Small intestine (tissue), 7 donors: ENCODE data around the gene ALOX12. TPM values are rescaled to one million over a fixed set of nuclear protein-coding genes. Genes with fewer than 3 reads are reported as not detected.
"Not testable (repeated sequence)": the region's sequence is repeated elsewhere in the genome, so short reads cannot be mapped to it uniquely, and the experiment has no call there.

Source experiments
- DNase-seq, 2 donors: peaks; one replicate each; pipeline versions ENCODE4 v3.0.0 to v3.0.0-alpha.2; 2013
- FAIRE-seq: peaks from 2 replicates; lab custom pipeline; 2012; peaks lifted over from hg19 to GRCh38; lab: Jason Lieb, UNC
- H3K27ac ChIP-seq, 3 donors: one replicate each; pipeline ENCODE4 v1.5.1; 2013; ENCODE audit warnings: low read length in 2 of 3, mild to moderate bottlenecking in 2 of 3, control low read depth in 1 of 3, inconsistent platforms in 1 of 3, low read depth in 1 of 3, moderate library complexity in 1 of 3
- H3K27me3 ChIP-seq, 3 donors: one replicate each; pipeline ENCODE4 v1.6.1; 2013; ENCODE audit warnings: low read length in 3 of 3, inconsistent platforms in 1 of 3; ENCODE audit not compliant: control insufficient read depth in 3 of 3, insufficient read depth in 3 of 3
- H3K36me3 ChIP-seq, 3 donors: one replicate each; pipeline ENCODE4 v1.6.1; 2013; ENCODE audit warnings: low read length in 3 of 3, inconsistent platforms in 1 of 3, low read depth in 1 of 3, mild to moderate bottlenecking in 1 of 3, moderate library complexity in 1 of 3; ENCODE audit not compliant: control insufficient read depth in 3 of 3, insufficient read depth in 2 of 3
- H3K4me1 ChIP-seq, 3 donors: one replicate each; pipeline ENCODE4 v1.6.1; 2013; ENCODE audit warnings: low read length in 2 of 3, inconsistent platforms in 1 of 3, low read depth in 1 of 3, mild to moderate bottlenecking in 1 of 3, moderate library complexity in 1 of 3; ENCODE audit not compliant: control insufficient read depth in 3 of 3, insufficient read depth in 2 of 3
- H3K4me3 ChIP-seq, 3 donors: one replicate each; pipeline ENCODE4 v1.5.1; 2013; ENCODE audit warnings: low read length in 3 of 3, control low read depth in 1 of 3, inconsistent platforms in 1 of 3, low read depth in 1 of 3, mild to moderate bottlenecking in 1 of 3, moderate library complexity in 1 of 3
- H3K9me3 ChIP-seq, 2 donors: one replicate each; pipeline ENCODE4 v1.6.1; 2013; ENCODE audit warnings: low read depth in 1 of 2, low read length in 1 of 2; ENCODE audit not compliant: control insufficient read depth in 2 of 2, insufficient read depth in 1 of 2
- WGBS, 3 donors: extraction: QIAGEN DNeasy Blood & Tissue Kit; methylation state at CpG; one replicate each; pipeline ENCODE4 v1.1.7; 2013; 5-methylcytosine and 5-hydroxymethylcytosine counted together
- polyA plus RNA-seq, 4 donors: library from polyadenylated mRNA; stranded (reverse) in 3 of 4; unstranded in 1 of 4; fragments of 200-250 nt in 3 of 4; fragments of 120-200 nt in 1 of 4; gene quantifications; one replicate each; pipeline versions ENCODE4 v1.2.1 to v1.2.3, GENCODE V29; 2013
- donor health status: healthy with polysubstance abuse.
- donor health status: control.
- donor health status: control.
- donor health status: Bipolar disorder and iron deficiency.
- donor health status: healthy.

Gene ALOX12
- polyA plus RNA-seq, 4 donors: 0.04 to 1.2 TPM; not detected in 2

GRCh38 chr17:7041607-7042500 is 46.0 kb downstream of the ALOX12 start:
- Histone ChIP-seq H3K36me3 (no peaks in the 10 kb centered on the region), H3K27ac (no peak overlapping the region), H3K9me3 (no peaks in the 10 kb centered on the region), H3K4me3 (peak overlapping the region in 2 of 3 donors; percentile 4 to 33), H3K4me1 (peaks cover 8 to 57% (median 11%) of the 10 kb centered on the region in 3 donors), H3K27me3 (peaks cover 0 to 41% (median 0%) of the 10 kb centered on the region in 3 donors)
- FAIRE-seq (no peak), DNase-seq (no peak)
- 34 to 44% (median 38%) methylated on average over 41 to 43 of the region's 43 CpGs for WGBS, 3 donors

GRCh38 chr17:7042501-7043181 is 46.8 kb downstream of the ALOX12 start:
- H3K27ac ChIP-seq: no peak overlapping the region
- peaks cover 8 to 58% (median 11%) of the 10 kb centered on the region in 3 donors for H3K4me1 ChIP-seq
- peak in 1 of 2 donors; percentile 49 for DNase-seq
- H3K27me3 ChIP-seq: peaks cover 0 to 41% (median 0%) of the 10 kb centered on the region in 3 donors
- no peaks in the 10 kb centered on the region for H3K36me3 ChIP-seq
- FAIRE-seq: no peak
- WGBS, 3 donors: 6 to 10% (median 9%) methylated on average over 41 to 53 of the region's 53 CpGs
- peak overlapping the region in 2 of 3 donors; percentile 4 to 33 for H3K4me3 ChIP-seq
- no peaks in the 10 kb centered on the region for H3K9me3 ChIP-seq

DNA sequence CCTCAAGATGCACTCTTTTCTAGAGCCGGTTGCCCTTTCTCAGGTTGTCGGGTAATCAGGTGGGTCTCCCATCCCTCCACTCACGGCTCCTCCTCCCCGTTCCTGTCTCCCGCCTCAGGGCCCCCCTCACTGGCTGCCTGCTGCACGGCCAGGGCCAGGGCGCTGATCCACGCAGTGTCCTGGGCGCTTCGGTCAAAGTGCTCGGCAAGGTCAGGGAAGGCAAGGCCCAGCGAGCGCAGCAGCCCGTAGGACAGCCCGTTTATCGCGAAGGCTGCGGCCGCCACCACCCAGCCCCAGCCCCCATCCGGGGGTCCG is 47.3 kb downstream of the ALOX12 start:
- peaks cover 0 to 41% (median 0%) of the 10 kb centered on the region in 3 donors for H3K27me3 ChIP-seq
- WGBS, 3 donors: 2 to 4% (median 4%) methylated on average over 19 to 21 of the region's 21 CpGs
- DNase-seq: no peak
- no peaks in the 10 kb centered on the region for H3K36me3 ChIP-seq
- no peak for FAIRE-seq
- H3K4me3 ChIP-seq: peak overlapping the region; percentile 18 to 33 (median 30)
- no peaks in the 10 kb centered on the region for H3K9me3 ChIP-seq
- H3K4me1 ChIP-seq: peaks cover 8 to 56% (median 11%) of the 10 kb centered on the region in 3 donors
- no peak overlapping the region for H3K27ac ChIP-seq

DNA sequence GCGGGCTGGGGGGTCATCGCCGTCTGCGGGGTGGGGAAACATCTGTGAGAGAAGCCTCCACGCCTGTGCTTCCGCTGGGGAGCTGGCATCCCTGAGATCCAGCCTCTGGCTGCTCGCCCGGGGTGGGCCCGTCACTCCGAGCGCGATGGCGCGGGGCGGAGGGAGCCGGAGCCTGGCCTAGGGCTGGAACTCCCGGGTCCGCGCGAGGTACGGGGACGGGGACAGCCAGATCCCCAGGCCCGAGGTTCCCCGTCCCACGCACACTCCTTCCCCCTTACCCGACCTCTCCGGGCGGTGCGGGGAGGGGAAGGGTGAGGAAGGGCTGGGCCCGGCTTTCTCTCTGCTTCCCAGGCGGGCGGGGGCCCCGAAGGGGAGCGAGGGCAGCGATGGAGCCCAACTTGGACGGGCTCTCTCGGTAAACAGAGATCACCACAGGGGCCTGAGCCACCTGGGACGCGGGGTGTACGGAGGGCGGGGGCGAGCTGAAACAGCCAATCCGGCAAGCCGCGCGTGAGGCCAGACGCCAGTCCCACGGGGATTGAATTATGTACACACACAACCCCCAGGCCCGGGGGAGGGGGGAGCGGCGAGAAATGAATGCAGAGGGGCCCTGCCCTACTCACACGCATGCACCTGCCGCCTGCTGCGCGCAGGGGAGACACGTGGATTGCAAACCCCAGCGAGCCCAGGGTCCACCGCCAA is 47.8 kb downstream of the ALOX12 start, which contains the start of gene SLC16A11:
Gene SLC16A11 (minus strand): TSS at position 596 of the 702 bp plus-strand sequence. CDS start 579 bp downstream, at position 17.
- Histone ChIP-seq H3K4me1 (peaks cover 8 to 51% (median 9%) of the 10 kb centered on the region in 3 donors), H3K27me3 (peaks cover 0 to 41% (median 0%) of the 10 kb centered on the region in 3 donors), H3K36me3 (no peaks in the 10 kb centered on the region), H3K4me3 (peak within 1 kb of the TSS; percentile 18 to 33 (median 30)), H3K27ac (peak within 1 kb of the TSS in 1 of 3 donors; percentile 20), H3K9me3 (no peaks in the 10 kb centered on the region)
- WGBS, 3 donors: 2 to 5% (median 2%) methylated on average over 39 to 58 of the region's 58 CpGs
- FAIRE-seq: no peak
- DNase-seq: peak in 1 of 2 donors; percentile 52

DNA sequence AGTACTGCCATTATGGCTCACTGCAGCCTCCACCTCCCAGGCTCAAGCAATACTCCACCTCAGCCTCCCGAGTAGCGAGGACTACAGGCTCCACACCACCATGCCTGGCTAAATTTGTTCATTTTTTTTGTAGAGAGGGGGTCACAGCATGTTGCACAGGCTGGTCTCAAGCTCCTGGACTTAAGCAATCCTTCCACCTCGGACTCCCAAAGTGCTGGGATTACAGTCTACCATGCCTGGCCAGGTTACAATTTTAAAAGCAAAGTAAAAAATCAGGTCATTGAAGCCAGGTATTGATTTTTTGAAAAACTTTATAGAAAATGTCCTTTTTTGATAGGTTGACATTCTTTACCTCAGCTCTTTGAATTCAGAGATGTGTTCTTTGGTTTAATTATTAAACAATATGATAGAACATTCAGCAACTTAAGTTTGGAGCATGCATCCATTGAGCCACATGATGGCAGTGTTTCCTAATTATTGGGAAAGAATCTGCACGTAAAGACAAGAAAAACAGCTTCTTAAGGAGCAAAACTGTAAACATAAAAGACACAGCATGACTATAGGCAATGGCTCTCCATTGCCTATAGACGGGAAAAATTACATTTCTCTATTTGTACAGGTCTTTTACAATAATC is 49.8 kb downstream of the ALOX12 start:
- no peaks in the 10 kb centered on the region for H3K36me3 ChIP-seq
- no peak overlapping the region for H3K4me3 ChIP-seq
- peaks cover 8 to 41% (median 8%) of the 10 kb centered on the region in 3 donors for H3K4me1 ChIP-seq
- H3K27me3 ChIP-seq: peaks cover 0 to 46% (median 0%) of the 10 kb centered on the region in 3 donors
- H3K9me3 ChIP-seq: no peaks in the 10 kb centered on the region
- WGBS, 3 donors: 6 to 21% (median 9%) methylated on average over 5 of the region's 5 CpGs
- peak; percentile 88 to 90 for DNase-seq
- peak overlapping the region in 2 of 3 donors; percentile 63 to 64 for H3K27ac ChIP-seq
- FAIRE-seq: no peak

DNA sequence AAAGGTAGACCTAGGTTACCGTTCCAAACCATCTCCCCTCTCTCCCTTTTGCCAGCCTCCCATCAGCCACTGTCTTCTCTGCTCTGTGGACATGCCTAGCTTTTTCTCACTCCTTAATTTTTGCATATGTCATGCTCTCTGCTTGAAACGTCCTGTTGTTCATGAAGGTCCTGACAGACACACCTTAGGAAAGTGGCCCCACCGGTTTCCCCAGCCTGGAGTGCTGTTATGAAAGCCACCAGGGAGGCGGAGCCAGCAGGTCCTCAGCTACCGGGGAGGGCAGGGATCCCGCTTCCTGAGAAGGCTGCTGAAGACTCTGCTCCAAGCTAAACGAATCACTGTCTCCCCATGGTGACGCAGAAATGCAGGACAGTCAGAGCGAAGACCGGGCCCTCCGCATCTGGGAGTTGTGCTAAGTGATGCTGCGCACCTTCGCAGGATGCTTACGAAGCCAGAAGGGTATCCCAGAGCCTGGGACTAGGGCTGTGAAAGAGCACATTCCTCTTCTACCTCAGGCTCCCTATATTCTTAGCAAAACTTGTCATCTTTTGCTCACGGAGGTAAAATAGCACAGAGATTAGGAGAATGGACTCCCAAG is 50.4 kb downstream of the ALOX12 start:
- H3K4me1 ChIP-seq: peaks cover 8 to 41% (median 8%) of the 10 kb centered on the region in 3 donors
- H3K9me3 ChIP-seq: no peaks in the 10 kb centered on the region
- peak overlapping the region in 2 of 3 donors; percentile 2 to 36 for H3K4me3 ChIP-seq
- DNase-seq (peak; percentile 87 to 92), FAIRE-seq (no peak)
- peak overlapping the region; percentile 44 to 64 (median 63) for H3K27ac ChIP-seq
- H3K36me3 ChIP-seq: no peaks in the 10 kb centered on the region
- 3 to 10% (median 6%) methylated on average over 15 of the region's 15 CpGs for whole genome bisulfite sequencing, 3 donors
- peaks cover 0 to 46% (median 0%) of the 10 kb centered on the region in 3 donors for H3K27me3 ChIP-seq

- not testable (repeated sequence) for FAIRE-seq, H3K36me3 ChIP-seq, H3K9me3 ChIP-seq
- Histone ChIP-seq H3K27ac (peak overlapping the region; percentile 44 to 64 (median 63)), H3K4me1 (peaks cover 8 to 41% (median 8%) of the 10 kb centered on the region in 3 donors), H3K4me3 (peak overlapping the region in 2 of 3 donors; percentile 2 to 36), H3K27me3 (peaks cover 0 to 41% (median 0%) of the 10 kb centered on the region in 3 donors)
- DNase-seq: peak; percentile 86 to 92
- 2 to 13% (median 11%) methylated on average over 26 of the region's 26 CpGs for WGBS, 3 donors
Observed at GRCh38 chr17:7046725-7047397, 51.0 kb downstream of the ALOX12 start.
